ENCODE measurements around the gene SERTAD3.

- TF ChIP-seq, protein P1, sequence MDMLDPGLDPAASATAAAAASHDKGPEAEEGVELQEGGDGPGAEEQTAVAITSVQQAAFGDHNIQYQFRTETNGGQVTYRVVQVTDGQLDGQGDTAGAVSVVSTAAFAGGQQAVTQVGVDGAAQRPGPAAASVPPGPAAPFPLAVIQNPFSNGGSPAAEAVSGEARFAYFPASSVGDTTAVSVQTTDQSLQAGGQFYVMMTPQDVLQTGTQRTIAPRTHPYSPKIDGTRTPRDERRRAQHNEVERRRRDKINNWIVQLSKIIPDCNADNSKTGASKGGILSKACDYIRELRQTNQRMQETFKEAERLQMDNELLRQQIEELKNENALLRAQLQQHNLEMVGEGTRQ (IDR thresholded peaks at IDR 0.05; ENCODE audit: low read depth, low read length) = no peak
- TF ChIP-seq CTCF (conservative IDR thresholded peaks at IDR 0.05; ENCODE audit: low read depth, low read length) = peak; percentile 38
- TF ChIP-seq MXI1 (IDR thresholded peaks at IDR 0.05; ENCODE audit: borderline replicate concordance, low read depth, low read length) = no peak
- no peak for TF ChIP-seq ELK1 (IDR thresholded peaks at IDR 0.05; ENCODE audit: borderline replicate concordance, low read depth, low read length)
- no peak for TF ChIP-seq MAFK (IDR thresholded peaks at IDR 0.05; ENCODE audit: low read depth, low read length)
Measured at GRCh38 chr19:40444825-40445312, 734 bp upstream of the SERTAD3 start.

Data from IMR-90 (cell line).